HepG2 (cell line): ENCODE data around the gene RHBDD3. TPM values are rescaled to one million over a fixed set of nuclear protein-coding genes. Genes with fewer than 3 reads are reported as not detected.
A peak's percentile ranks its signal among the peaks of the same experiment; 100 is the strongest.

Source experiments
- ARNT2 ChIP-seq: sonication (generic); formaldehyde crosslinking; IDR thresholded peaks from 2 replicates; pipeline ENCODE4 v1.8.0; 2022; ENCODE audit warnings: mild to moderate bottlenecking, low read depth, missing genetic modification reagents, moderate library complexity
- CC2D1A ChIP-seq: sonication (generic); formaldehyde crosslinking; IDR thresholded peaks from 2 replicates; pipeline ENCODE4 v1.8.1; 2023; ENCODE audit warnings: mild to moderate bottlenecking, missing genetic modification reagents
- FOXJ3 ChIP-seq: sonication (generic); formaldehyde crosslinking; IDR thresholded peaks from 2 replicates; pipeline ENCODE4 v1.4.0; 2020; ENCODE audit warnings: missing genetic modification reagents, mild to moderate bottlenecking, borderline replicate concordance
- HNF4G ChIP-seq, 2 experiments: sonication (generic) in 1 of 2; formaldehyde crosslinking in 1 of 2; IDR thresholded peaks; 2 replicates each; pipeline versions ENCODE4 v1.4.0 to v1.6.1; 2011 to 2020; ENCODE audit warnings: borderline replicate concordance in 2 of 2, low read depth in 2 of 2, mild to moderate bottlenecking in 2 of 2, low read length in 1 of 2, missing genetic modification reagents in 1 of 2, moderate library complexity in 1 of 2
- MXD1 ChIP-seq: sonication (generic); formaldehyde crosslinking; IDR thresholded peaks from 2 replicates; pipeline ENCODE4 v1.4.0; 2020; ENCODE audit warnings: mild to moderate bottlenecking, missing genetic modification reagents
- NFKBIZ ChIP-seq: IDR thresholded peaks from 2 replicates; pipeline ENCODE4 v1.6.1; 2018; ENCODE audit warnings: missing genetic modification reagents, missing compliant biosample characterization
- XBP1 ChIP-seq: sonication (generic); formaldehyde crosslinking; IDR thresholded peaks from 2 replicates; pipeline ENCODE4 v1.5.0; 2020; ENCODE audit warnings: missing genetic modification reagents
- ZHX2 ChIP-seq, 2 experiments: sonication (generic) in 1 of 2; formaldehyde crosslinking in 1 of 2; IDR thresholded peaks; 2 replicates each; pipeline versions ENCODE4 v1.6.1 to v1.9.0; 2014 to 2022; ENCODE audit warnings: antibody characterized with exemption in 1 of 2, borderline replicate concordance in 1 of 2, inconsistent platforms in 1 of 2, low read depth in 1 of 2, missing genetic modification reagents in 1 of 2
- ZMYM4 ChIP-seq: sonication (generic); formaldehyde crosslinking; IDR thresholded peaks from 2 replicates; pipeline ENCODE4 v1.8.1; 2023; ENCODE audit warnings: mild to moderate bottlenecking, missing genetic modification reagents
- ZNF446 ChIP-seq: sonication (generic); formaldehyde crosslinking; IDR thresholded peaks from 2 replicates; pipeline ENCODE4 v1.5.0; 2020; ENCODE audit warnings: mild to moderate bottlenecking, missing genetic modification reagents
- ZNF772 ChIP-seq: sonication (generic); formaldehyde crosslinking; IDR thresholded peaks from 2 replicates; pipeline ENCODE4 v1.5.0; 2020; ENCODE audit warnings: mild to moderate bottlenecking, missing genetic modification reagents
- ZSCAN12 ChIP-seq: sonication (generic); formaldehyde crosslinking; IDR thresholded peaks from 2 replicates; pipeline ENCODE4 v1.9.0; 2021; ENCODE audit warnings: mild to moderate bottlenecking, missing genetic modification reagents
- polyA plus RNA-seq, 8 experiments: library from polyadenylated mRNA; depleted of rRNA in 3 of 8; stranded (reverse) in 7 of 8; unstranded in 1 of 8; fragments of >200 nt; fragmentation: Illumina TruSeq in 4 of 8; extraction: Trizol in 4 of 8; gene quantifications; 2 replicates each; pipeline versions ENCODE4 v1.2.1 to v1.2.3, GENCODE V29; 2011 to 2016; ENCODE audit warnings: low read depth in 4 of 8, missing spikeins in 1 of 8, mixed read lengths in 1 of 8; ENCODE audit not compliant: insufficient read depth in 1 of 8
- total RNA-seq, 5 experiments: library from RNA; depleted of rRNA; stranded (reverse); fragments of >200 nt; fragmentation: Illumina TruSeq; extraction: Trizol; gene quantifications; 2 replicates each; pipeline ENCODE4 v1.2.3, GENCODE V29; 2016; ENCODE audit warnings: low read depth in 1 of 5
- TF ChIP-seq, protein P1 (sequence below): sonication (generic); formaldehyde crosslinking; IDR thresholded peaks from 2 replicates; pipeline ENCODE4 v1.5.0; 2020; ENCODE audit warnings: mild to moderate bottlenecking, missing genetic modification reagents, moderate library complexity
- TF ChIP-seq, protein P2 (sequence below): sonication (generic); formaldehyde crosslinking; IDR thresholded peaks from 2 replicates; pipeline ENCODE4 v1.5.0; 2020; ENCODE audit warnings: mild to moderate bottlenecking, missing genetic modification reagents, borderline replicate concordance
- TF ChIP-seq, protein P3 (sequence below): sonication (generic); formaldehyde crosslinking; IDR thresholded peaks from 2 replicates; pipeline ENCODE4 v1.9.0; 2022; ENCODE audit warnings: missing genetic modification reagents, mild to moderate bottlenecking, borderline replicate concordance

Gene RHBDD3
- total and polyA plus RNA-seq, 2 of the 13 experiments (the other 11 are each of a cell fraction or from before 2014, with no cell fraction given) = 12.1 to 26.7 TPM

DNA sequence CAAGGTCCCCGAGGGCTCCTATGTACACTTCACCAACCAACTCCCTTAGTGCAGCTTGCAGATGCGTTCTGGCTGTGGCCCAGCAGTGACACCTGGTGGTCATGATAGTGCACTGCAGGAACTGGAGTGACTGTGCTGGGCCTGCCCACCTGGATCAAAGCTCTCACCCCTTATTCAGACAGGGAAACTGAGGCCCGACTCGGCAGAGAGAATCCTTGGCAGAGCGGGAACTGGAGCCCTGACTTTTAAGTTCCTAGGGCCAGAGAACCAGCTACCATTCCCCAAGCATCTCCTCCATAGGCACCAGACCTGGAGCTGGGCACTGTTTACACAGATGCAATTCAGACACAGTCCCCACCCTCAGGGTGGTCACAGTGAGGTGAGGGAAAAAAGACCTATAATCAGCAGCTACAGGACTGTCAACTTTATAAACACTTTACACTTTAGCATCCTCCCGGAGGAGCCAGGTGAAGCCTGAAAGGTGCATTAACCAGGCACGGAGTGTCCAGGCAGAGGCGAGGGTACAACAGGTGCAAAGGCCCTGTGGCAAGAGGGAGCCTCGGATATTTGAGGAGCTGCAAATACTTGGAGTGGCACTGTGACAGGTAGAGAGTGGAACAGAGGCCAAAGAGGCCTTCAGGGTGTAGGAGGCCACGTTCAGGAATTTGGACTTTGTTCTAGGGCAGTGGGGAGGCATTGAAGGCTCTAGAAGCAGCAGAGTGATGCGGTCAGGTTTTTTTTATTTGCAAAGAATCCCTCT, 22.0 kb downstream of the RHBDD3 start (continued):
- TF ChIP-seq, protein P1, sequence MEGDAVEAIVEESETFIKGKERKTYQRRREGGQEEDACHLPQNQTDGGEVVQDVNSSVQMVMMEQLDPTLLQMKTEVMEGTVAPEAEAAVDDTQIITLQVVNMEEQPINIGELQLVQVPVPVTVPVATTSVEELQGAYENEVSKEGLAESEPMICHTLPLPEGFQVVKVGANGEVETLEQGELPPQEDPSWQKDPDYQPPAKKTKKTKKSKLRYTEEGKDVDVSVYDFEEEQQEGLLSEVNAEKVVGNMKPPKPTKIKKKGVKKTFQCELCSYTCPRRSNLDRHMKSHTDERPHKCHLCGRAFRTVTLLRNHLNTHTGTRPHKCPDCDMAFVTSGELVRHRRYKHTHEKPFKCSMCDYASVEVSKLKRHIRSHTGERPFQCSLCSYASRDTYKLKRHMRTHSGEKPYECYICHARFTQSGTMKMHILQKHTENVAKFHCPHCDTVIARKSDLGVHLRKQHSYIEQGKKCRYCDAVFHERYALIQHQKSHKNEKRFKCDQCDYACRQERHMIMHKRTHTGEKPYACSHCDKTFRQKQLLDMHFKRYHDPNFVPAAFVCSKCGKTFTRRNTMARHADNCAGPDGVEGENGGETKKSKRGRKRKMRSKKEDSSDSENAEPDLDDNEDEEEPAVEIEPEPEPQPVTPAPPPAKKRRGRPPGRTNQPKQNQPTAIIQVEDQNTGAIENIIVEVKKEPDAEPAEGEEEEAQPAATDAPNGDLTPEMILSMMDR (CRISPR knock-in tag) = peak; percentile 98
- TF ChIP-seq ZMYM4 (CRISPR knock-in tag) (no peak), NFKBIZ (CRISPR knock-in tag) (no peak), CC2D1A (CRISPR knock-in tag) (no peak), MXD1 (CRISPR knock-in tag) (no peak), ARNT2 (CRISPR knock-in tag) (no peak), XBP1 (CRISPR knock-in tag) (no peak), ZNF446 (no peak), ZSCAN12 (CRISPR knock-in tag) (no peak), HNF4G (IDR thresholded peaks at IDR 0.05; ENCODE audit: borderline replicate concordance, low read depth, low read length) (peak; percentile 50; the same call in 1 of the 2 replicates), HNF4G (CRISPR knock-in tag; IDR thresholded peaks at IDR 0.05; ENCODE audit: borderline replicate concordance, low read depth) (no peak), ZNF772 (CRISPR knock-in tag) (no peak), ZHX2 (IDR thresholded peaks at IDR 0.05; ENCODE audit: low read depth) (no peak), ZHX2 (CRISPR knock-in tag; IDR thresholded peaks at IDR 0.05; ENCODE audit: borderline replicate concordance) (no peak), FOXJ3 (CRISPR knock-in tag) (no peak)
- TF ChIP-seq, protein P2, sequence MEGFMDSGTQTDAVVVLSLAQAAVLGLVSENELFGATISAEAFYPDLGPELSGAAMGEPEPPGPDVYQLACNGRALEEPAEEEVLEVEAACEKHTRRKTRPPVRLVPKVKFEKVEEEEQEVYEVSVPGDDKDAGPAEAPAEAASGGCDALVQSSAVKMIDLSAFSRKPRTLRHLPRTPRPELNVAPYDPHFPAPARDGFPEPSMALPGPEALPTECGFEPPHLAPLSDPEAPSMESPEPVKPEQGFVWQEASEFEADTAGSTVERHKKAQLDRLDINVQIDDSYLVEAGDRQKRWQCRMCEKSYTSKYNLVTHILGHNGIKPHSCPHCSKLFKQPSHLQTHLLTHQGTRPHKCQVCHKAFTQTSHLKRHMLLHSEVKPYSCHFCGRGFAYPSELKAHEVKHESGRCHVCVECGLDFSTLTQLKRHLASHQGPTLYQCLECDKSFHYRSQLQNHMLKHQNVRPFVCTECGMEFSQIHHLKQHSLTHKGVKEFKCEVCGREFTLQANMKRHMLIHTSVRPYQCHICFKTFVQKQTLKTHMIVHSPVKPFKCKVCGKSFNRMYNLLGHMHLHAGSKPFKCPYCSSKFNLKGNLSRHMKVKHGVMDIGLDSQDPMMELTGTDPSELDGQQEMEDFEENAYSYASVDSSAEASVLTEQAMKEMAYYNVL = no peak
- TF ChIP-seq, protein P3, sequence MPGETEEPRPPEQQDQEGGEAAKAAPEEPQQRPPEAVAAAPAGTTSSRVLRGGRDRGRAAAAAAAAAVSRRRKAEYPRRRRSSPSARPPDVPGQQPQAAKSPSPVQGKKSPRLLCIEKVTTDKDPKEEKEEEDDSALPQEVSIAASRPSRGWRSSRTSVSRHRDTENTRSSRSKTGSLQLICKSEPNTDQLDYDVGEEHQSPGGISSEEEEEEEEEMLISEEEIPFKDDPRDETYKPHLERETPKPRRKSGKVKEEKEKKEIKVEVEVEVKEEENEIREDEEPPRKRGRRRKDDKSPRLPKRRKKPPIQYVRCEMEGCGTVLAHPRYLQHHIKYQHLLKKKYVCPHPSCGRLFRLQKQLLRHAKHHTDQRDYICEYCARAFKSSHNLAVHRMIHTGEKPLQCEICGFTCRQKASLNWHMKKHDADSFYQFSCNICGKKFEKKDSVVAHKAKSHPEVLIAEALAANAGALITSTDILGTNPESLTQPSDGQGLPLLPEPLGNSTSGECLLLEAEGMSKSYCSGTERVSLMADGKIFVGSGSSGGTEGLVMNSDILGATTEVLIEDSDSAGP (CRISPR knock-in tag) = peak; percentile 70
